GM19238 (cell line): ENCODE data around the gene JAZF1.

Experiments
- DNase-seq: peaks from one replicate; pipeline ENCODE4 v3.0.0; 2011; ENCODE audit warnings: low spot score; ENCODE audit not compliant: insufficient read length

JAZF1 gene

DNA sequence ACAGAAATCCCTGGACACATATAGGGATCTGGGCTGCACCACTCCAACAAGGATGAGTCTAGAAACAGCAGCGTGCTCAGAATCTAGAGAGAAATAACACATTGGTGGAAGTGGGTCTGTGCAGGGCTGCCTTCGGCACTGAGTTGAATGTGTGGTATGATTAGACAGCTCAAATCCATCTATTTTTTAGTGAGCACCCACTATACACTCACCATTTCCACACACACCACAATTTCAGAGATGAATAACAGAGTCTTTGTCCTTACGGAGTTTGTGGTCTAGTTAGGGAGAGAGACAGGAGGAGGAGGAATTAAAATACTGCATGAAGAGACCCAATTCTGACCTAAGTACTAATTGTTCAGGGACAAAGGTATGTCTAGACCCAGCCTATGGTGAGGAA is 44.2 kb downstream of the JAZF1 start:
- no peak for DNase-seq

DNA sequence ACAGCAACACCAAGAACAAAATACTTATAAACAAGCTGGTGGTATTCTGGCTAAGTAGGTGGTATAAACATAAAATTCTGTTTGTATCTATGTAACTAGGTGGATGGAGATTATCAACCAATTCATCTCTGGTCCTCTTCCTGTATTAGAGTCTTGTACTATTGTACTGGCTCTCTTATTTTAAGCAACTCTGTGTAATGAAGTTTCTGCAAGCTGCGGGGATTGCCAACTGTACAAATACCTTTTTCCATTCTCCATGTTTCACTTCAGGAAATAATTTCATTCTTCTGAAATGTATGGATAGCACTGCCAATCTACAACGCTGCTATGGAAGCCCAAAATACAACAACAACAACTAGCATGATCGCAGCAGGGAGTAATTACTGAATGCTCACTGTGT is 44.8 kb downstream of the JAZF1 start:
- no peak for DNase-seq

DNA sequence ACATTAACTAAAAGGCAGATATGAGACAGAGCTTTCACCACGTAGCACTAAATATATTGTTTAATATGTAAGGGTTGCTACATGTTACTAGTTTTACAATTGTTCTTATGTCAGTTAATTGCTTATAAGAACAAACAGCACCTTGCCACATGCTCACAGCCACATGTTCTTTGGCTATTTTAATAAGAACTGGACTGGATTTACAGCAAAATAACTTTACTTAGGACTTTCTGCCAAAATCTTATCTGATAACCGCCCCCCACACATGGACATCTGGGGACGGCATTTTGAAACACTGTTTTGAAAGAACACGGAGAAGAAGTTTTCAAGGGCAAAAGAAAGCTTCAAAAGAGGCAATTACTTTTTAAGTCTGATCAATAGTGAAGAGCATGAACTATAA is 45.3 kb downstream of the JAZF1 start:
- no peak for DNase-seq

DNA sequence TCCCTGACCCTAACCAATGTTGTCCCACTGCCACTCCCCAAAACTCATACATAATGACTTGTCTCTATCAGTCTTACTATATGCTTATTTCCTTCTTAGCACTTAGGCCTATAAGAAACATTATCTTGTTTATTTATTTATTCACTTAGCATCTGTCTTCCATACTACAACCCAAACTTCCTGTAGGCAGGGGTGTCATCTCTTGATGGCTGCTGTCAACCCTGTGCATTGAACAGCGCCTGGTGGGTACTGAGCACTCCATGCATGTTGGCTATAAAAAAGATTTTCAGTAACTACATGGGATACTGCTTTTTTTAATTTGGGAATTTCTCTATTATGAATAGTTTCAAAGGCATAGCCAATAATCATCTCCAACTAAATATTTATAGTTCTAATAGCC is 46.7 kb downstream of the JAZF1 start:
- no peak for DNase-seq

DNA sequence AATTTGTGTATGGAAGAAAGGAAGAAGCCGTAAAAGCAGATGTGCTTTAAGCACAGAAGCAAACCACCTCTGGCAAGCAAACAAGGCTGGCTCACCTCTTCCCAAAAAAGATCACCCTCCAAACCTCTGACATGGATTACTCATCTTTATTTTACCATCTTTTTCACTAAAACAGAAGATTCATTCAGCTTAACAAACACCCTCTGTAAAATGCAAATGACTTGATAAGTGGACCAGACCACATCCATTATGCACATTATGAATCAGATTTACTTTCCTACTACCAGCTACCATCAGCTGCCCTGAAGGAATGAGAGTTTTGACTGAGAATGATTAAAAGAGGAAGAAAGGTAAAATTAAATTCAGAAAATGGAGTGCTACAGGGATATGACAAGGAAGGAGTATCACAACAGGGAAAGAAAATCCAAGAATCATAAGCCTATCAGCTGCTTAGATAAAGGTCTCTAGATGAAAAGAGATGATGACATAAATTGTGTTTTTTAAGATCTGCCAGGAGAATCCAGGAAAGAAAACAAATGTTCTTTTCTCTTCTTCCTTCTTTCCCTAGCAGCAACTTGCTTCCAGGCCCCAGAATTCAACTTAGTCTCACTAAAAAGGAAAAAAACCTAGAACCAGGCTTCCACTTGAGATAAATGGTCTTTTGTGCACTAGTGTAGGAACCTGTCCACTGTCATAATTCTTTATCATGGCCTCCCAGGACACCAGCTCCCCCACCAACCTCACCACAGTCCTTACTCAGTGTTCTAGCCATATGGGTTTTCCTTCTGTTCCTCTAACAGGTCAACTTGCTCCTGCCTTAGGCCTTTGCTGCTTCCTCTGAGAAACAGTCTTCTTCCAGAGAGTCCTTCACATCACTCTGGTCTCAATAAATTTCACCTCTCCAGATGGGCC is 47.4 kb downstream of the JAZF1 start:
- DNase-seq = no peak

DNA sequence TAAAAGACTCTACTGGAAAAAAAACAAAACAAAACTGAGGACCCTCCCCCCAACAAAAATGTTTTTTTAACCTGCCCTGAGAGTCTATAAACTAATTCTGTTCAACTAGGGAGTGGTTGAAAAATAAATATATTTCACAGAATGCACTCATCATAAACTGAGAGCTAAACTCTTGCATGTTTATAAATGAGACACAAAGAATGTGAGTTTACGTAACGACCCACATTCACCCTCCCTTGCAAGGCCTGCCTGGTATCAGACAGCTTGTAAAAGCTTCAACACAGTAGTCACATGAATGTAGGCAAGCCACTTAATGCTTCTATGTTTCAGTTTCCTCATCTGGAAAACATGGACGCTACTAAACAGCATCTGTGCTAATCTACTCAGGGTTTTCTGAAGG is 50.3 kb downstream of the JAZF1 start:
- DNase-seq = no peak

DNA sequence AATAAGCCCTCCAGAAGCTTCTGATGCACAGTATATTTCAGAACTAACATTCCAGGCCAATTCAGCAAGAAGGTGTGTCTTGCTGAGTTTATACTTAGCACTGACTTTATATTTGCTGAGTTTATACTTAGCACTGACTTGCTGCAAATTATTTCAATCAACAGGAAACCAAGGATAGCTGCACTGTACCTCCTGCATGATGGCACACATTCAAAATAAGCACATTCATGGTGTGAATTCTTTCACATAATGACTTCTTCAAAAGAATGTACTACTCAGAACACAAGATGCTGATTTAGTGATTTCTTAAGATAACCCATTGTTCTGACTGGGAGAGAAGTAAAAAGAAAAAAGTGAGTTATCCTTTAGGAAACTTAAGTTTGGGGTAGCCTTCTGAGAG is 52.0 kb downstream of the JAZF1 start:
- DNase-seq = no peak

DNA sequence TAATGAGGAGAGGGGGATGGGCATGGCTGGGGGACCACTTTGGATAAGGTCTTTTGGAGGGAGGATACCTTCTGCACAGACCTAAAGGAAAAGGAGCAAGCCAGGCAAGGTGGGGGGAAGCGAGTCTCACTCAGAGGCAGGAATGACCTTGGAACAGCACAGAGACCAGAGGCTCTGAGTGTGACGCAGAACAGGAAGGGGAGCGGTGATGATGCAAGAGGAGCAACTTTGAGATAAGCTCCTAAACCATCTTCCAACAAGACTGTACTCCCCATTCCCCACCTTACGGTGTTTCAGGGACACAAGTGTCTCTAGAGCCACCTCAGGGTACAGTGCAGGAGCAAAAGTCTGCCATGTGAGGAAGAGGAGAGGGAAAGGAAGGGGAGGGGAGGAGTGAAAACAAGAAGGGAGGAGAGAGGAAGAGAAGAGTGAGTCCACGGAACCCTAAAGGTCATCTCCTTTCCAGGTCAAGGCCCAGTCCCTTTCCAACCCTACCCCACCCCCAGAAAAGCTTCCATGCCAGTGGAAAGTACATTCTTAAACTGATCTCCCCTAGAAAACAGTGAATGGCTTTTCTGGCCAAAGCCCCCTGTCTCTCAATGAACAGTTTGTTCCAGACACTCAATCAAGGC is 54.1 kb downstream of the JAZF1 start:
- DNase-seq = no peak

DNA sequence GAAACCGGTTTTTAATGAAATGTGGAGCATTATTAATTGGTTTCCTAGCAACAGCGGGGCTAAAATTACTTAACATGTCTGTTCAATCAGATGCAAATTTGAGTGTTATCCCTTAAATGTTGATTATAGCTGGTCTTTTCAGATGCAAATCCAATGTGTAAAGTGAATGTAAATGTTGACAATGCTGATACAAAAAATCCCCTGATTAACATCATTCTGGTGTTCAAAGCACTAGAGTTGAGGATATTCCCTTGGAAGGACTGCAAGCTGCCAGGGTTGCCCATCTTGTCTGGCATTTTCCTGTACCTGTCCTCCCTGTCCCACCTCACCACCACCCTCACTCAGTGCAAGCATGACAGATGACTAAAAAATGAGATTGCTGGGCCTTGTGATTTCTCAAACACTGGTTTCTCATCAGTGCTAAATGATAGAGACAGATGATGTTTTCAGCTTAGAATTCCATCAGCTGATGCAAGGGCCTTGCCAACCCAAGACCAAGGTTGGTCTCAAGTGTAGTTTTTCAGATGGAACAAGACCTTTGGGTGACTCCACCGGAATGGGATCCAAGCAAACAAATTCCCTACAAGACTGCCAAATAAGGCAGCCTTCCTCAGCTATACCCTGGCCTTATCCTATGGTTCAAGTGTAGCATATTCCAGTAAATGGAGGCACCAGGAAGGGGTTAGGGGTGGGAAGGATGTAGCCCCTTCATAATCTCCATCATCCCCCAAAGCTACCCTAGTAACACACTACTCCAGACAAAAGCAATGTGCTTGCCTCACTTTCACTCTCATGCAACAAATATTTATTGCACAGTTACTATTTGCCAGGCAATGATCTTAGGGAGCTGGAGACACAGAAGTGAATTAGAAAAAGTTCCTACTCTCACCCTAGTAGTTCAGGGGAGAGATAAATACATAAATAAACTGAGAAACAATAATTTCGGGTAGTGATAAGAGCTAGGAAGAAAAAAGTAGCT is 54.9 kb downstream of the JAZF1 start:
- no peak for DNase-seq

DNA sequence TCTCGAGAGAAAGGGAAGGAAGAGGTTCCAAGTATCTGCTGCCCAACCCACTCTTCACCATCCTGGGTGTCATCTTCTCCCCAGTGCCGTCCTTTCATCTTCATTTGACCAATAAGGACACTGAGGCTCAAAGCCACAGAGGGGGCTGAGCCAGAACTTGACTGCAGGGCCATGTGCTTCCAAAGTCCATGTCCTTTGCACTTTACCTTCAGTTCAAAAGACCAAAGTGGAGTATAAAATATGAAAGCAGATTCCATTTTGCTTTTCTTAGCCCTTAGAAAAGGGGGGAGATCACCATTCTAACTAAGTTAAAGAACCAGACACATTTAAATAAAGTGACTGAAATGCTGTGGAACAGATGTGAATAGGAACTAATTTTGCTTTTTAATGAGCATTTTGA is 56.2 kb downstream of the JAZF1 start:
- DNase-seq = no peak

DNA sequence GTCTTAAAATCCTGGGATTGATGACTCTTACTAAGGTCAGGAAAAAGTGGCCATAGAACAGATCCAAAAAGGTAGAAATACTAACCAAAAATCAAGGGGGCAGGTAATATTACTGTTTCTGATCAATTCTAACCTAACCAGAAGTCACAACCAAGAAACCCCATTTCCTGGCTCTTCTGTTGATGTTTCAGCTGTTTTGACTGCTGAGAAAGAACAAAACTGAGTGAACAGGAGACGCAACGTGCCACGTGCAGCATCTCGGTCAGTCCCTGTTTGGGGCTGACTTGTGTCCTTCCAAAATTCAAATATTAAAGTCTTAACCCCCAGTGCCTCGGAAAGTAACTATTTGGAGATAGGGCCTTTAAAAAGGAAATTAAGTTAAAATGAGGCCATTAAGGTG is 56.8 kb downstream of the JAZF1 start:
- no peak for DNase-seq

DNA sequence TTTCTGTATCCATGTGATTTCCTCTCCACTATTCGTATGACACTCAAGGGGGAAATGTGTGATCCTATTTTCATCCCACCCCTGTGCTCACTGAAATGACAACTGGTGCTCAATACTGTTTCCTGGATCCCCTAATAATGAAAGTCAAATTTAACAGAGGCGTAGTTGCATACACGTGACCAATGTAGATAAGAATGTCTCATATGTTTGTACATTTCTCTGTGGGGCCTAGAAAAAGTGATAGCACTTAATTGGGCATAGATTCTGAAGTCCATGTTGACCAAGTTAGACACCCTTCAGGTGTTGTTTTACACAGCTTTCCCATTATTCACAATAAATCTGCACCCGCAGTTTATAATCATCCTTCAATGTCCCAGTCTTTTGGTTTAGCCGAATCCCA is 59.1 kb downstream of the JAZF1 start:
- no peak for DNase-seq

DNA sequence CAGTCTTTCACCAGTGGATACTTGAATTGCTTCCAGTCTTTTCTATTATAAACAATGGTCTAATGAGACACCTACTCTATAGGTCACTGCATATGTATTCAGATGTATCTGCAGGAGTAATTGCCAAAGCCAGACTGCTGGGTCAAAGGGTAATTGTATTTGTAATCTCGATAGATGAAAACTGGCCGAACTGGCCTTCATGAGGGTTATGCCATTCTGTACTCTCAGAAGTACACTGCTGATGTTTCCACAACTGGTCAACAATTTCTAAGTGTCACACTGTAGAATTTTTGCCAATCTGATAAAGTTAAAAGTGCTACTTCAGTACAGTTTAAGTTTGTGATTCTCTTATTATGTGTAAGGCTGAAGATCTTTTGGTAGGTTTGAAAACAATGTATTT is 64.6 kb downstream of the JAZF1 start:
- no peak for DNase-seq

DNA sequence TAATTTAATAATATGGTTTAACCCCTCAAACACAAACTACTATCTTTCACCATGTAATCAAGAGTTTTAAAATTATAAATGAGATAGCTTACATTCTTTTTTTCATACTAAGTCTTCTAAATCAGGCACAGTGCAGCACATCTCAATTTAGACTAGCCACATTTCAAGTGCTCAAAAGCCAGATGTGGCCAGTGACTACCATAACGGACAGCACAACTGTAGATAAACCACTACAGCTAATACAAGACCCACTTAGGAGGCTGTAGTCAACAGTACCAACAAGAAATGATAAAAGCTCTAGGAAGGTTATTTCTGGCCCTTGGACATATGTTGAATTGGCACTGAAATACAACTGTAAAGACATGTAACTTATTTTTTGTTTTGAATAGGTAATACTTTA is 65.3 kb downstream of the JAZF1 start:
- DNase-seq = no peak

DNA sequence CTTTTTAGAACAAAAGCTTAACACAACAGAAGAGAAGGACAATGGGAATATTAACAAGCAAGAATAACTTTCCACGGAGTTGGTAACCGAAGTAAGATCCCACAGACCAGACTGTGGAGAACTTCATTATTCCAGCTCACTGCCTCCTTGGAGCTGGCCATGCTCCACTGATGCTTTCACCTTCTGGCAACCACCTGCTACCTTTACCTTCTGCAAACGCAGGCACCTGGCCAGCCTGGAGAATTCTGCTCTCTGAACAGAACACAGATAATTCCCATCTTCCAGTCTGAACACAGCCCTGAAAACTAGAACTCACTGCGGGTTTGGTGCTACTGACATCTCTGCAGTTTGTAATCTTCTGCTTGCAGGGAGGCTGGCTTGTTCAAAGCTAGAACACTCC is 66.5 kb downstream of the JAZF1 start:
- no peak for DNase-seq

DNA sequence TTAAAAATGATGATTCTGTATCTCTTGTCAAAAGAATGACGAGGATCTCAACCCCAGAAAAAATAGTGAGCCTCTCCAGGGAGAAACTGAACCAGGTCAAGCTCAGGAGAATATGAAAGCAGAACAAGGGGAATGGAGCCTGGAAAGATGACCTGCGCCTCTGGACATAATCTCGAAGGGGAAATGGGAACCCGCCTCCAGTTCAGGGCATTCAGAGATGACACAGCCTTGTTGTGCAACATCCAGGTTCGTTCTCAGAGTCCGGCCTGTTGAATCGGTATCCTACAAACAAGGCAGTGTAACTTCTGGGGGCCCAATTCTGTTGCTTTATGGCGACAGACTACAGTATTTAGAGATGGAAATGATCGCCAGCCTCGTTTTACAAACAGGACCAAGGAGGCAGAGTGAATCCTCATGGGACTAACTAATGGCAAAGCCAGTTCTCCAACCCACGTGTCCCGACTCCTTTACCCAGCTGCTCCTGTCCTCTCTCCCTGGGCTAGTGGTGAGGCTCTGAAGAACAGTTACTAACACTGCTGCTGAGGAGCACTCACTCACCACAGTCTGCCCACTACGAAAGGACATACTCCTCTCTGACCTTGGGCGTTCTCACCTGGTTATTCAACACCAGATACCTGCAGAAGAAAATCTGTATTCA is 67.6 kb downstream of the JAZF1 start:
- DNase-seq = no peak

DNA sequence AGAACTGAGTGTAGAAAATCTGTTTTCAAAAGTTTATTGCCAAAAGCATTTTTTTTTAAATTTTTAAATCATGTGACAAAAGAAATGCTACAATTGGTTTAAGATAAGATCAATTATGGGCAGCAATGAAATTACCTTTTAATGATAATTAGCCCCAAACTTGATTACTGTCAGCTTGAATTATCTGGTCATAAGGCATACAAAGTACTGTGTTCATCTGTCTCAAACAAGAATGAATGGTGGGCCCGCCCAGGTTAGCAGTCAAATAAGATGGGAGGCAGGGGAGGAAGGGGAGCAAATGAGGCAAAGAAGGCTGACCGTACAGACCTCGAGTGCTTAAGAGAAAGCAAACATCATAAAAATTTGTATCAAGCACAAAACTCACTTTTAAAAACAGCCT is 68.1 kb downstream of the JAZF1 start:
- no peak for DNase-seq

DNA sequence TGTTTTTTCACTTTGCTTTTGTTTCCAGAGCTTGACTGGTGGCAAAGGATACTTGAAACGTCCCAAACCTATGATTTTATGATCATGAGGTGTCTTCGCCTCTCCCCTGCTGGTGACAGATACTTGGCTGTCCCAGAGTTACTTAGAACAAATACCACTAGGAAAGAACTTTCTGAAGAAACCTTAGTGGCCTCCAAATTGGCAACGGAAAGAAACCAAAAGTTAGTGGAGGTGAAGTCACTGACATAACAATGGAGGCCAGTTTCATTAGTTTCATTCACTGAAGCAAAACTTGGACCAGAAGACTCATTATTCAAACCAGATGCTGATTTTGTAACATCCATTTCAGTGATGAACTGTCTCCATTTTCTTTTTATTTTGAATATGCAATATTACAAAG is 68.6 kb downstream of the JAZF1 start:
- no peak for DNase-seq

DNA sequence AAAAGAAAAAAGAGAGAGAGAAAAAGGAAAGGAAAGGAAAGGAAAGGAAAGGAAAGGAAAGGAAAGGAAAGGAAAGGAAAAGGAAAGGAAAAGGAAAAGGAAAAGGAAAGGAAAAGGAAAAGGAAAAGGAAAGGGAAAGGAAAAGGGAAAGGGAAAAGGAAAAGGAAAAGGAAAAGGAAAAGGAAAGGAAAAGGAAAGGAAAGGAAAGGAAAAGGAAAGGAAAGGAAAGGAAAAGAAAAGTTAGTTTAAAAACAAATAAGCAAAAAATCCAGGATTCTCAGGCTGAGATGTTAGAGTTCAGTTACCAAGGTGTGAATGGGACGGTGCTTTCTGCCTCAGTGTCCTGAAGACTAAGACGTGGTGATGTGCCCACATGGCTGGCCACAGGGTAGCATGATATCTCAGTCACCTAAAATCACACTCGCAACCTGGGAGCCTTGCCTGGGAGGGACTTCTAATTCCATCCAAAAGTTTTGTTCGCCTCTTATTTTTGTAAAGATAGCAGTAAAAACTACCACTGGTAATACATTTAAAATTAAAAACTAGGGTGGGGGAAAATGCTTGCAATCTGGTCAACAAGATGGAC is 70.1 kb downstream of the JAZF1 start:
- DNase-seq = no peak

DNA sequence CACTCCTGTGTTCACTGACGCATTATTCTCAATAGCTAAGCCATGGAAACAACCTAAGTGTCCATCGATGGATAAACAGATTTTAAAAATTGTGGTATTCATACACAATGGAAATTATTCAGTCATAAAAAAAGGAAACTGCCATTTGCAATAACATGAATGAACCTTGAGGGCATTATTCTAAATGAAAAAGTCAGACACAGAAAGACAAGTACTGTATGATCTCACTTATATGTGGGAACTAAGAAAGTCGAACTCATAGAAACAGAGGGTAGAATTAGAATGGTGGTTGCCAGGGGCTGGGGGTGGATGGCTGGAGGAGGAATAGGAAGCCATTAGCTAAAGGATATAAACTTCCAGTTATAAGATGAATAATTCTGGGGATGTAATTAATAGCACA is 71.8 kb downstream of the JAZF1 start:
- no peak for DNase-seq

DNA sequence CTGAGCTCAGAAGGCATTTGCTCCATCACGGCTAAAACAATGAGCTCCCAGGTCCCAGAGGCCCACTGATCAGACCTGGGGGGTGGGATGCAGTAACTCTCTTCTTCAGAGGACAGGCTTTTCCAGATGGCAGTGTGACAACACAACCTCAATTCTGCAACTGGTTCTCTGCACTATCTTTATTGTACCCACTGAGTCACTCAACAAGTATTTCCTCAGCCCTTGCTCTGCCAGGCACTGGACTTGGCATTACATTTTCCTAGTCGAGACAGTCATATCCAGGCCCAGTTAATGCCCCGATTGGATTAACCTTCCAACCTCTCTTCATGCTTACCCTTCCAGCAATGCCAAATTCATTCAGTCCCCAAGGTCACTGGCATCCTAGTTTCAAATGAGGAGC is 72.6 kb downstream of the JAZF1 start:
- DNase-seq = no peak
